K562 (cell line): ENCODE data around the gene FGR. TPM values are rescaled to one million over a fixed set of nuclear protein-coding genes. Genes with fewer than 3 reads are reported as not detected.

ENCODE experiments used
- BMI1 ChIP-seq: fragments of 150-350 bp; IDR thresholded peaks from 2 replicates; pipeline ENCODE4 v1.6.1; 2014; ENCODE audit warnings: low read length
- CBX8 ChIP-seq: fragments of 200-600 bp; sonication (generic); IDR thresholded peaks from 2 replicates; pipeline ENCODE4 v1.6.1; 2012; ENCODE audit warnings: borderline replicate concordance, mixed run types, low read depth, mild to moderate bottlenecking, moderate library complexity, mixed read lengths, low read length, control low read depth, inconsistent platforms; ENCODE audit not compliant: poor library complexity, severe bottlenecking; ENCODE audit errors: extremely low read depth
- CHAMP1 ChIP-seq: fragments of 450-650 bp; IDR thresholded peaks from 2 replicates; pipeline ENCODE4 v1.6.1; 2016; ENCODE audit warnings: mild to moderate bottlenecking
- DMBX1 ChIP-seq: fragments of 250-450 bp; sonication (Bioruptor Pico); IDR thresholded peaks from 2 replicates; pipeline ENCODE4 v1.8.0; 2022; ENCODE audit warnings: inconsistent platforms, mild to moderate bottlenecking, moderate library complexity, borderline replicate concordance
- E2F6 ChIP-seq, 2 experiments: IDR thresholded peaks; 2 replicates each; pipeline ENCODE4 v1.6.1; 2011; ENCODE audit warnings: borderline replicate concordance in 1 of 2, control low read depth in 1 of 2, low read depth in 1 of 2, low read length in 1 of 2, mild to moderate bottlenecking in 1 of 2, mixed read lengths in 1 of 2, moderate library complexity in 1 of 2; ENCODE audit not compliant: insufficient read depth in 1 of 2, insufficient read length in 1 of 2, poor library complexity in 1 of 2, severe bottlenecking in 1 of 2; ENCODE audit errors: extremely low read depth in 1 of 2
- FOXA3 ChIP-seq, 2 experiments: fragments of 450-650 bp in 1 of 2; sonication (generic) in 1 of 2; formaldehyde crosslinking; IDR thresholded peaks in 1 of 2; conservative IDR thresholded peaks in 1 of 2; 2 replicates each; pipeline versions ENCODE4 v1.4.0 to v1.8.0; 2020 to 2022; ENCODE audit warnings: mild to moderate bottlenecking in 2 of 2, missing genetic modification reagents in 1 of 2
- HBP1 ChIP-seq: fragments of 450-650 bp; formaldehyde crosslinking; IDR thresholded peaks from 2 replicates; pipeline ENCODE4 v1.4.0; 2022; ENCODE audit warnings: missing genetic modification characterization
- LEF1 ChIP-seq: fragments of 450-650 bp; IDR thresholded peaks from 2 replicates; pipeline ENCODE4 v1.6.1; 2016; ENCODE audit warnings: mild to moderate bottlenecking
- SLC30A9 ChIP-seq: fragments of 250-450 bp; sonication (Bioruptor Pico); IDR thresholded peaks from 2 replicates; pipeline ENCODE4 v1.8.0; 2022; ENCODE audit warnings: mild to moderate bottlenecking, moderate library complexity
- SRSF9 ChIP-seq: fragments of 200-400 bp; formaldehyde crosslinking; IDR thresholded peaks from 2 replicates; pipeline ENCODE4 v1.6.1; 2017; ENCODE audit warnings: low read depth, low read length, borderline replicate concordance
- TOE1 ChIP-seq, 2 experiments: fragments of 450-650 bp in 1 of 2; sonication (generic) in 1 of 2; formaldehyde crosslinking in 1 of 2; IDR thresholded peaks; 2 replicates each; pipeline versions ENCODE4 v1.7.1 to v1.8.0; 2016 to 2022; ENCODE audit warnings: borderline replicate concordance in 2 of 2, mild to moderate bottlenecking in 2 of 2, antibody characterized with exemption in 1 of 2, inconsistent platforms in 1 of 2, low read depth in 1 of 2, missing genetic modification reagents in 1 of 2, moderate library complexity in 1 of 2
- ZBTB2 ChIP-seq: fragments of 450-650 bp; IDR thresholded peaks from 2 replicates; pipeline ENCODE4 v1.6.1; 2016; ENCODE audit warnings: antibody characterized with exemption
- ZFX ChIP-seq: sonication (generic); formaldehyde crosslinking; IDR thresholded peaks from 2 replicates; pipeline ENCODE4 v1.8.0; 2022; ENCODE audit warnings: mild to moderate bottlenecking, missing genetic modification reagents, moderate library complexity
- ZKSCAN1 ChIP-seq: fragments of 150-350 bp; IDR thresholded peaks from 2 replicates; pipeline ENCODE4 v1.6.1; 2016; ENCODE audit warnings: low read depth, low read length
- ZNF395 ChIP-seq: fragments of 200-800 bp; sonication (Bioruptor generic); IDR thresholded peaks from 2 replicates; pipeline ENCODE4 v1.6.1; 2017; ENCODE audit warnings: missing genetic modification characterization, missing compliant biosample characterization
- ZNF511 ChIP-seq: sonication (generic); formaldehyde crosslinking; IDR thresholded peaks from 2 replicates; pipeline ENCODE4 v1.8.0; 2022; ENCODE audit warnings: mild to moderate bottlenecking, missing genetic modification reagents
- polyA plus RNA-seq, 8 experiments: library from polyadenylated mRNA; depleted of rRNA in 4 of 8; stranded (reverse) in 5 of 8; unstranded in 3 of 8; fragments of >200 nt; fragmentation: Nextera tagmentation in 2 of 8; fragmentation: Illumina TruSeq in 1 of 8; extraction: Ambion mirVana in 2 of 8; extraction: Trizol in 1 of 8; gene quantifications; 2 replicates each; pipeline versions ENCODE4 v1.2.1 to v1.2.3, GENCODE V29; 2011 to 2014; ENCODE audit warnings: inconsistent platforms in 1 of 8, missing spikeins in 1 of 8
- total RNA-seq, 7 experiments: library from RNA; depleted of rRNA in 6 of 7; stranded (reverse); fragments of >200 nt in 6 of 7; fragmentation: Illumina TruSeq in 2 of 7; extraction: Trizol in 2 of 7; gene quantifications; 2 replicates each; pipeline versions ENCODE4 v1.2.1 to v1.2.3, GENCODE V29; 2011 to 2021; ENCODE audit warnings: low replicate concordance in 1 of 7

Gene FGR
- total and polyA plus RNA-seq, 9 of the 15 experiments (the other 6 are each of a cell fraction or from before 2014, with no cell fraction given): 0.04 to 0.11 TPM; not detected in 7

GRCh38 chr1:27671964-27672749 lies 37.2 kb upstream of the FGR start, which contains the start of gene IFI6 (continued):
- no peak for TF ChIP-seq FOXA3 (CRISPR knock-in tag; conservative IDR thresholded peaks at IDR 0.05 in 1 of 2, IDR thresholded peaks at IDR 0.05 in 1 of 2)
- TF ChIP-seq CHAMP1: no peak
- no peak for TF ChIP-seq ZNF511 (CRISPR knock-in tag)
- TF ChIP-seq ZFX (CRISPR knock-in tag): no peak
- 0 out of 2 replicates have a peak, but pooled peaks have one; percentile 61 for TF ChIP-seq ZKSCAN1
- TF ChIP-seq HBP1 (CRISPR knock-in tag): no peak
- TF ChIP-seq ZNF395: no peak
- peak; percentile 84 for TF ChIP-seq TOE1 (IDR thresholded peaks at IDR 0.05; ENCODE audit: borderline replicate concordance)
- TF ChIP-seq TOE1 (CRISPR knock-in tag; IDR thresholded peaks at IDR 0.05; ENCODE audit: borderline replicate concordance, low read depth): no peak
- no peak for TF ChIP-seq LEF1
- TF ChIP-seq SLC30A9 (CRISPR knock-in tag): no peak
- no peak for TF ChIP-seq DMBX1
- no peak for TF ChIP-seq CBX8
- TF ChIP-seq BMI1: no peak
- peak in 1 of 2 experiments; percentile 34 for TF ChIP-seq E2F6 (IDR thresholded peaks at IDR 0.05; ENCODE audit: borderline replicate concordance in 1 of 2, extremely low read depth in 1 of 2, insufficient read depth in 1 of 2, insufficient read length in 1 of 2, low read depth in 1 of 2, low read length in 1 of 2, poor library complexity in 1 of 2, severe bottlenecking in 1 of 2)
- peak; percentile 26; the same call in 1 of the 2 replicates for TF ChIP-seq ZBTB2
- TF ChIP-seq SRSF9: no peak
